ENCODE measurements around the gene RPRD1B. TPM values are rescaled to one million over a fixed set of nuclear protein-coding genes. Genes with fewer than 3 reads are reported as not detected.
A peak's percentile ranks its signal among the peaks of the same experiment; 100 is the strongest.

Gene RPRD1B
- total RNA-seq, 1 donor: 36.3 TPM

GRCh38 chr20:38116409-38117165 lies 83.0 kb downstream of the RPRD1B start:
- TF ChIP-seq, protein P1, sequence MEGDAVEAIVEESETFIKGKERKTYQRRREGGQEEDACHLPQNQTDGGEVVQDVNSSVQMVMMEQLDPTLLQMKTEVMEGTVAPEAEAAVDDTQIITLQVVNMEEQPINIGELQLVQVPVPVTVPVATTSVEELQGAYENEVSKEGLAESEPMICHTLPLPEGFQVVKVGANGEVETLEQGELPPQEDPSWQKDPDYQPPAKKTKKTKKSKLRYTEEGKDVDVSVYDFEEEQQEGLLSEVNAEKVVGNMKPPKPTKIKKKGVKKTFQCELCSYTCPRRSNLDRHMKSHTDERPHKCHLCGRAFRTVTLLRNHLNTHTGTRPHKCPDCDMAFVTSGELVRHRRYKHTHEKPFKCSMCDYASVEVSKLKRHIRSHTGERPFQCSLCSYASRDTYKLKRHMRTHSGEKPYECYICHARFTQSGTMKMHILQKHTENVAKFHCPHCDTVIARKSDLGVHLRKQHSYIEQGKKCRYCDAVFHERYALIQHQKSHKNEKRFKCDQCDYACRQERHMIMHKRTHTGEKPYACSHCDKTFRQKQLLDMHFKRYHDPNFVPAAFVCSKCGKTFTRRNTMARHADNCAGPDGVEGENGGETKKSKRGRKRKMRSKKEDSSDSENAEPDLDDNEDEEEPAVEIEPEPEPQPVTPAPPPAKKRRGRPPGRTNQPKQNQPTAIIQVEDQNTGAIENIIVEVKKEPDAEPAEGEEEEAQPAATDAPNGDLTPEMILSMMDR (IDR thresholded peaks at IDR 0.05; ENCODE audit: insufficient read depth, low read depth, low read length): no peak
- no peak for DNase-seq (ENCODE audit: low read depth)

DNA sequence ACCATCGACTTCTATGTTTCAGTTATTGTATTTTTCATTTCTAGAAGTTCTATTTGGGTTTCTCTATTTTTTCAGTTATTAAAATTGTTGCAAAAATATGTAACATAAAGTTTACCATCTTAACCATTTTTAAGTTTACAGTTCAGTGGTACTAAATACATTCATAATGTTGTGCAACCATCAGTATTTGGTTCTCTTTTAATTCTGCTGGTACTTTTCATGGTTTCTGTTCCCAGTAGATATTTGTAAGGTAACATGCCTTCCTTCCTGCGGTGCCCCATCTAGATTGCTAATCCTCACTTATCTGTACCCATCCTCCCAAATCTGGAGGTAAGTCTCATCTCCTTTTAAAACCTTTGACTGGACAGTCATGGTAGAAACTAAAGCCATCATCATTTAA lies 83.7 kb downstream of the RPRD1B start:
- TF ChIP-seq, protein P1 (IDR thresholded peaks at IDR 0.05; ENCODE audit: insufficient read depth, low read depth, low read length): no peak
- DNase-seq (ENCODE audit: low read depth): no peak
- H3K4me3 ChIP-seq (ENCODE audit: low read depth, low read length): no peak overlapping the region

More at GRCh38 chr20:38116409-38117165, 83.0 kb downstream of the RPRD1B start:
- no peak overlapping the region for H3K4me3 ChIP-seq (ENCODE audit: low read depth, low read length)

- H3K4me3 ChIP-seq (ENCODE audit: low read depth, low read length): no peak overlapping the region
- DNase-seq (ENCODE audit: low read depth): peak; percentile 55
- TF ChIP-seq, protein P1 (IDR thresholded peaks at IDR 0.05; ENCODE audit: insufficient read depth, low read depth, low read length): no peak
Observed at GRCh38 chr20:38117635-38118034, 84.1 kb downstream of the RPRD1B start.

- no peak overlapping the region for H3K4me3 ChIP-seq (ENCODE audit: low read depth, low read length)
- peak; percentile 83 for DNase-seq (ENCODE audit: low read depth)
- TF ChIP-seq, protein P1 (IDR thresholded peaks at IDR 0.05; ENCODE audit: insufficient read depth, low read depth, low read length): no peak
Observed at GRCh38 chr20:38119446-38119845, 85.9 kb downstream of the RPRD1B start.

DNA sequence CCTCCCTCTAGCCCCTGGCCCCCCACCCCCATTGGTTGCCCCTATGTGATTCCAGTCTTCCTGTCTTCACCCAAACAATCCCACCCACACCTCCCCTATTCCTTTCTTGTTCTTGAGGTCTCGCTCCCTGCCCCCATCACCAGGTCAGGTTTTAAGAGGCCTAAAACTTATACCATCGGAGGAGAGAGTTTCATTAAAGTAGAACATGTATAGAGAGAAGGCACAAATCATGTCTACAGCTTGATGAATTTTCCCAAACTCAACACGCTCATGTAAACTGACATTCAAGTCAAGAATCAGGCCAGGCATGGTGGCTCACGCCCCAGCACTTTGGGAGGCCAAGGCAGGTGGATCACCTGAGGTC lies 87.1 kb downstream of the RPRD1B start:
- TF ChIP-seq, protein P1 (IDR thresholded peaks at IDR 0.05; ENCODE audit: insufficient read depth, low read depth, low read length): no peak
- H3K4me3 ChIP-seq (ENCODE audit: low read depth, low read length): no peak overlapping the region
- DNase-seq (ENCODE audit: low read depth): no peak

GRCh38 chr20:38121741-38122140 lies 88.2 kb downstream of the RPRD1B start:
- TF ChIP-seq, protein P1 (IDR thresholded peaks at IDR 0.05; ENCODE audit: insufficient read depth, low read depth, low read length): no peak
- no peak for DNase-seq (ENCODE audit: low read depth)
- H3K4me3 ChIP-seq (ENCODE audit: low read depth, low read length): no peak overlapping the region
